Erythroblast (primary cell): ENCODE measurements around the gene SPPL2A.

Experiments
- GATA1 ChIP-seq: IDR thresholded peaks from 2 replicates; pipeline ENCODE4 v1.6.1; 2011; ENCODE audit warnings: low read depth, mild to moderate bottlenecking, control low read depth, low read length, moderate library complexity
- POLR2A ChIP-seq: IDR thresholded peaks from 2 replicates; pipeline ENCODE4 v1.6.1; 2011; ENCODE audit warnings: mild to moderate bottlenecking, low read length

GRCh38 chr15:50712018-50712417, 53.5 kb downstream of the SPPL2A start:
- TF ChIP-seq POLR2A: no peak
- TF ChIP-seq GATA1: no peak
